ENCODE data around the gene MAPK7.

The MAPK7 gene

GRCh38 chr17:19418251-19418992, 40.1 kb downstream of the MAPK7 start:
- DNase-seq (ENCODE audit: low read depth), result no peak

- DNase-seq (ENCODE audit: low read depth), result no peak
Observed at GRCh38 chr17:19421219-19421618, 42.9 kb downstream of the MAPK7 start.

DNA sequence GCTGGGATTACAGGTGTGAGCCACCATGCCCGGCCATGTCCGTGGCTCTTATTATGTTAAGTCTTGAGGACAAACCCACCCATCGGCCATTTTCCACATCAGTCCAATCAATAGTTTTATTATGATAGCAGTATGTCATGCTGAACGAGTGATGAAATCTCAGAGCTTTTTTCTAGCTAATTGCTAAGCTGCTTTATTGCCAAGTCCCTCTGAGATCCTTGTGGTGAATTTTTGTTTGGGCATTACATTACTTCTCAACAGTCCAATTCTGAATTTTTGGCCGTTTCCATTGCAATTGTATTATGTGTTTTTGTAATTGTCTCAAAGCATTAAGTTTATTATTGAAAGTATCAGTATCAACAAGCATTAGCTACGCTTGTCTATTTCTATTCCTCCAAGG, 43.6 kb downstream of the MAPK7 start:
- DNase-seq (ENCODE audit: low read depth), result no peak

DNA sequence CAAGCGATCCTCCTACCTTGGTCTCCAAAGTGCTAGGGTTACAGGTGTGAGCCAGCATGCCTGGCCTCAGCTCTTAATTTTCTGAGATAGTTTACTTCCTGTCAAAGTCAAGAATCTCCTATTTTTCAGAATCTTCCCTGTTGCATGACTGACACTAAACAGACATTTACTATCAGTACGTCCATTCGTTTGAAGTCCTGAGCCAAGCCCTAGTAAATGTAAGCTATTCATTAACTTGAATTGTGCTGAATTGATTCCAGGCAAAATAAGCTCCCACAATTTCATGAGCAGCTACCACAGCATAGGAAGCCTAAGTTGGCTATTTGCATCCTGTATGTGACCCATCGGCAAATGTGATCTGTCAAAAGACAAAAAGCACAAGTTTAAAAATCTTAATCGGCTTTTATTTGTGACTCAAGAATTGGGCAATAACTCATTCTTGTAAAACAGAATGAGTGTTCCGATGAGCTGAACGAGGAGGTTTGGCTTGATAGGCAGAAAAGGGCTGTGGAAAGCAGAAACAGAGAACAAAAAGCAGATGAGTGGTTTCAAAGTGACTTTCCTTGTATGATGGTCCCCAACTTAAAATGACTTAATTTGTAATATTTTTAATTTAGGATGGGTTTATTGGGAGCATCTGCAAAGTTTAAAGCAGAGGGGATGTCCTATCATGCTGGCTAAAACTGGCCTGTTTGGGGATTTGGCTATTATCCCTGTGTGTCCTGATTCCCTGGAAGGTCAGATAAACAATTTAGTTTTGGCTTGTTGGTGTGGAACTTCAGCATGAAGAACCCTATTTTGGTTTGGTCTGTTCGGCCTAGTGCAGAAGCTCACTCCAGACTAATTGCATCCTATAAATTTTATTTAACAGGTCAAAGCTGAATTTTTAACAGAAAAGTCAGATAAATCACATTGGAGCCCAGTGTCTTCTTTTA, 46.9 kb downstream of the MAPK7 start:
- no peak for DNase-seq (ENCODE audit: low read depth)

DNA sequence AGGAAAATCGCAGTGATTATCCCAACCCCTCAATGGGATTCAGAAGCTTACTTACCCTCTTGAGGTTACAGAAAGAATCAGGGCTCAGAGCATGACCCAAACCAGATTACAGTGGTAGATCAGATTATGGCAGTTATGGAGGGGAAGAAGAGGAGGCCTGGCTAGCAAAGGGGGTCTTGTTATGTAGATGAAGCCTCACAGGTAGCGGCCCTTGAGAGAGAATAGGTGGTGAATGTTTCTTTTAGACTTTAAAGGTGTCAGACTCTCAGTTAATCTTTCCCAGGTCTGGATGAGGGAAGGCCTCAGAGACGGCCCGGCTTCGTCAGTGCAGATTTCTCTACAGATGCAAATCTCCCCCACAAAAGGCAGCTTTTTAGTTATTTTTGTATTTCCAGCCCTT, 48.3 kb downstream of the MAPK7 start:
- no peak for DNase-seq (ENCODE audit: low read depth)

DNA sequence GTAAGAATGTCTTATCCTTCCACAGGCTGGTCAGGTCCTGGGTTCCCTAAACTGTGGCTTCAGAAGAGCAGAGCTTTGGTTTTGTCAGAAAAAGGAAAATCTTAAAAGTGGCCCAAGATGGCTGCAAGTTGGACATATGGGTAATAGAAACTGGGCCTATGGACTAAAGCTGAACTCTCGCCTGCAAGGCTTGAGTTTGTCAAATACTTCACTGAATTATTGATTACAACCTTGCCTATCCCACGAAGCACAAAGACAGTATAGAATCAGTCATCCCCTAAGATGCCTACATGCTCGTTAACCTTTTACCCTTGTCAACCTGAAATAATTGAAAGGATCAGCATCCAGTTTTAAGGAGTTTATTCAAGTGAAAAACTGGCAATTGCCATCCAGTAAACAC, 53.4 kb downstream of the MAPK7 start:
- DNase-seq (ENCODE audit: low read depth), result no peak
